HepG2 (cell line): ENCODE data around the gene NRBP1. TPM values are rescaled to one million over a fixed set of nuclear protein-coding genes. Genes with fewer than 3 reads are reported as not detected.

Source experiments
- ATAC-seq: fragments of 200-7000 bp; cut with Tn5 transposase; 3 replicates; pipeline ENCODE4 v1.9.1; 2020; ENCODE audit warnings: mild to moderate bottlenecking, moderate library complexity
- BruUV-seq: library from RNA; stranded (reverse); fragments of 400-500 nt; replicated peaks from 2 replicates; lab custom pipeline; 2021; lab: Mats Ljungman, UMichigan
- CTCF ChIA-PET: fragments of 300-600 bp; formaldehyde crosslinking; extraction: SDS; loops from one replicate; lab custom pipeline; 2021; ENCODE audit warnings: low total read pairs, inconsistent platforms, low intra/inter-chr PET ratio; lab: Yijun Ruan, JAX
- POLR2A ChIA-PET: fragments of 350-600 bp; sonication (Branson Sonifier 250); formaldehyde crosslinking; loops from one replicate; lab custom pipeline; 2020; ENCODE audit warnings: antibody characterized with exemption, inconsistent platforms; lab: Yijun Ruan, JAX
- DNase-seq: peaks from one replicate; pipeline ENCODE4 v3.0.0-alpha.2; 2015; ENCODE audit warnings: low spot score
- FAIRE-seq: peaks from 3 replicates; lab custom pipeline; 2011; peaks lifted over from hg19 to GRCh38; lab: Jason Lieb, UNC
- H2AFZ ChIP-seq: one replicate; pipeline ENCODE4 v1.6.1; 2011; ENCODE audit warnings: low read length, inconsistent platforms
- H3K27ac ChIP-seq: fragments of 300-600 bp; 3 replicates; pipeline ENCODE4 v1.8.0; 2011; ENCODE audit warnings: mixed run types, mild to moderate bottlenecking, mixed read lengths, low read length, inconsistent platforms; ENCODE audit not compliant: insufficient read depth; ENCODE audit errors: extremely low read length
- H3K27me3 ChIP-seq, 2 experiments: fragments of 200-600 bp in 1 of 2; 2 replicates in 1 of 2; 3 replicates in 1 of 2; pipeline versions ENCODE4 v1.6.0 to v1.8.0; 2011; ENCODE audit warnings: low read length in 2 of 2, mild to moderate bottlenecking in 2 of 2, moderate library complexity in 2 of 2, inconsistent platforms in 1 of 2; ENCODE audit not compliant: insufficient read depth in 2 of 2, control insufficient read depth in 1 of 2
- H3K36me3 ChIP-seq, 2 experiments: fragments of 200-600 bp in 1 of 2; replicated peaks in 1 of 2; 2 replicates in 1 of 2; 3 replicates in 1 of 2; pipeline versions ENCODE4 v1.5.1 to v1.8.0; 2011; ENCODE audit warnings: low read length in 2 of 2, inconsistent platforms in 1 of 2; ENCODE audit not compliant: insufficient read depth in 2 of 2, control insufficient read depth in 1 of 2
- H3K4me1 ChIP-seq: 2 replicates; pipeline ENCODE4 v1.5.1; 2012; ENCODE audit warnings: low read length, inconsistent platforms; ENCODE audit not compliant: insufficient read depth
- H3K4me2 ChIP-seq: 2 replicates; pipeline ENCODE4 v1.6.0; 2011; ENCODE audit warnings: low read depth, low read length, inconsistent platforms
- H3K4me3 ChIP-seq, 3 experiments: fragments of 200-600 bp in 1 of 3; sonication (generic), shearing (Covaris generic) in 1 of 3; replicated peaks in 1 of 3; 2 replicates each; pipeline ENCODE4 v1.5.1; 2011 to 2016; ENCODE audit warnings: low read length in 3 of 3, inconsistent platforms in 2 of 3, low read depth in 2 of 3, mild to moderate bottlenecking in 2 of 3, control low read depth in 1 of 3, mixed read lengths in 1 of 3; ENCODE audit not compliant: insufficient read depth in 1 of 3
- H3K79me2 ChIP-seq: one replicate; pipeline ENCODE4 v1.6.1; 2011; ENCODE audit warnings: low read length, inconsistent platforms; ENCODE audit not compliant: insufficient read depth
- H3K9ac ChIP-seq: 2 replicates; pipeline ENCODE4 v1.6.0; 2011; ENCODE audit warnings: mild to moderate bottlenecking, low read depth, low read length, inconsistent platforms; ENCODE audit not compliant: insufficient read depth
- H3K9me3 ChIP-seq: 2 replicates; pipeline ENCODE4 v1.5.1; 2012; ENCODE audit warnings: mild to moderate bottlenecking, low read length
- H4K20me1 ChIP-seq: 2 replicates; pipeline ENCODE4 v1.6.0; 2011; ENCODE audit warnings: inconsistent platforms, mild to moderate bottlenecking, low read length, moderate library complexity; ENCODE audit not compliant: insufficient read depth
- ASH2L ChIP-seq: fragments of 300-600, 200-600 bp; sonication (generic); IDR thresholded peaks from 2 replicates; pipeline ENCODE4 v1.7.0; 2017; ENCODE audit warnings: low read depth, mild to moderate bottlenecking, moderate library complexity, mixed read lengths, low read length; ENCODE audit not compliant: insufficient read length
- FOXA1 ChIP-seq, 2 experiments: fragments of 450-650 bp in 1 of 2; sonication (generic) in 1 of 2; formaldehyde crosslinking in 1 of 2; IDR thresholded peaks; 2 replicates each; pipeline versions ENCODE4 v1.4.0 to v1.6.1; 2016 to 2020; ENCODE audit warnings: missing genetic modification reagents in 1 of 2
- HOXA9 ChIP-seq: sonication (generic); formaldehyde crosslinking; IDR thresholded peaks from 2 replicates; pipeline ENCODE4 v1.8.1; 2022; ENCODE audit warnings: missing genetic modification reagents, mild to moderate bottlenecking, moderate library complexity, borderline replicate concordance
- ISL2 ChIP-seq: sonication (generic); formaldehyde crosslinking; IDR thresholded peaks from 2 replicates; pipeline ENCODE4 v1.5.0; 2020; ENCODE audit warnings: missing genetic modification reagents
- MBD4 ChIP-seq: IDR thresholded peaks from 2 replicates; pipeline ENCODE4 v1.6.1; 2012; ENCODE audit warnings: low read length, inconsistent platforms, borderline replicate concordance
- NAIF1 ChIP-seq: sonication (generic); formaldehyde crosslinking; IDR thresholded peaks from 2 replicates; pipeline ENCODE4 v1.5.0; 2020; ENCODE audit warnings: mild to moderate bottlenecking, missing genetic modification reagents, borderline replicate concordance
- NFKB2 ChIP-seq: sonication (generic); formaldehyde crosslinking; IDR thresholded peaks from 2 replicates; pipeline ENCODE4 v1.4.0; 2020; ENCODE audit warnings: missing genetic modification reagents, borderline replicate concordance
- POLR2AphosphoS5 ChIP-seq: IDR thresholded peaks from 2 replicates; pipeline ENCODE4 v1.6.1; 2012; ENCODE audit warnings: low read depth, low read length
- RBFOX2 ChIP-seq: fragments of 200-400 bp; formaldehyde crosslinking; IDR thresholded peaks from 2 replicates; pipeline ENCODE4 v1.6.1; 2017; ENCODE audit warnings: low read depth, mild to moderate bottlenecking, low read length
- RFX1 ChIP-seq: fragments of 450-650 bp; IDR thresholded peaks from 2 replicates; pipeline ENCODE4 v1.6.1; 2017
- SALL1 ChIP-seq: sonication (generic); formaldehyde crosslinking; IDR thresholded peaks from 2 replicates; pipeline ENCODE4 v1.8.0; 2022; ENCODE audit warnings: mild to moderate bottlenecking, missing genetic modification reagents
- SP2 ChIP-seq: sonication (generic); formaldehyde crosslinking; IDR thresholded peaks from 2 replicates; pipeline ENCODE4 v1.5.1; 2020; ENCODE audit warnings: mild to moderate bottlenecking, missing genetic modification reagents
- TFAP4 ChIP-seq: sonication (generic); IDR thresholded peaks from 2 replicates; pipeline ENCODE4 v1.6.1; 2016; ENCODE audit warnings: low read depth, borderline replicate concordance
- TGIF2 ChIP-seq: IDR thresholded peaks from 2 replicates; pipeline ENCODE4 v1.6.1; 2016; ENCODE audit warnings: control low read depth, missing compliant biosample characterization
- TRIM24 ChIP-seq: sonication (generic); formaldehyde crosslinking; IDR thresholded peaks from 2 replicates; pipeline ENCODE4 v1.8.0; 2022; ENCODE audit warnings: mild to moderate bottlenecking, missing genetic modification reagents
- YEATS2 ChIP-seq: sonication (generic); formaldehyde crosslinking; IDR thresholded peaks from 2 replicates; pipeline ENCODE4 v1.4.0; 2020; ENCODE audit warnings: missing genetic modification reagents, borderline replicate concordance
- ZBTB3 ChIP-seq: sonication (generic); formaldehyde crosslinking; IDR thresholded peaks from 2 replicates; pipeline ENCODE4 v1.4.0; 2020; ENCODE audit warnings: low read depth, mild to moderate bottlenecking, moderate library complexity, missing genetic modification reagents, borderline replicate concordance
- ZNF18 ChIP-seq: sonication (generic); formaldehyde crosslinking; IDR thresholded peaks from 2 replicates; pipeline ENCODE4 v1.8.0; 2022; ENCODE audit warnings: mild to moderate bottlenecking, missing genetic modification reagents; ENCODE audit not compliant: insufficient replicate concordance
- ZNF562 ChIP-seq: sonication (generic); formaldehyde crosslinking; IDR thresholded peaks from 2 replicates; pipeline ENCODE4 v1.8.0; 2022; ENCODE audit warnings: missing genetic modification reagents, borderline replicate concordance
- ZNF891 ChIP-seq: sonication (generic); formaldehyde crosslinking; IDR thresholded peaks from 2 replicates; pipeline ENCODE4 v1.5.0; 2020; ENCODE audit warnings: mild to moderate bottlenecking, missing genetic modification reagents
- ZSCAN21 ChIP-seq: sonication (generic); formaldehyde crosslinking; IDR thresholded peaks from 2 replicates; pipeline ENCODE4 v1.8.0; 2022; ENCODE audit warnings: mild to moderate bottlenecking, missing genetic modification reagents, moderate library complexity, borderline replicate concordance
- WGBS: methylation state at CpG from one replicate; pipeline ENCODE4 v1.1.6; 2017; ENCODE audit warnings: low lambda C conversion rate; 5-methylcytosine and 5-hydroxymethylcytosine counted together
- in situ Hi-C: cut with HindIII; loops from 2 replicates; pipeline ENCODE4 v1.10.0; 2017; ENCODE audit warnings: low pct_unique_long_range_greater_than_20kb; ENCODE audit not compliant: extremely low pct_ligation_motif_present
- intact Hi-C: fragments of 100-400 bp; cut with micrococcal nuclease; formaldehyde crosslinking; loops from one replicate; pipeline ENCODE4 v1.10.0; 2022; ENCODE audit not compliant: unreplicated experiment
- polyA plus RNA-seq, 8 experiments: library from polyadenylated mRNA; depleted of rRNA in 3 of 8; stranded (reverse) in 7 of 8; unstranded in 1 of 8; fragments of >200 nt; fragmentation: Illumina TruSeq in 4 of 8; extraction: Trizol in 4 of 8; gene quantifications; 2 replicates each; pipeline versions ENCODE4 v1.2.1 to v1.2.3, GENCODE V29; 2011 to 2016; ENCODE audit warnings: low read depth in 4 of 8, missing spikeins in 1 of 8, mixed read lengths in 1 of 8; ENCODE audit not compliant: insufficient read depth in 1 of 8
- total RNA-seq, 5 experiments: library from RNA; depleted of rRNA; stranded (reverse); fragments of >200 nt; fragmentation: Illumina TruSeq; extraction: Trizol; gene quantifications; 2 replicates each; pipeline ENCODE4 v1.2.3, GENCODE V29; 2016; ENCODE audit warnings: low read depth in 1 of 5

The NRBP1 gene
- total and polyA plus RNA-seq, 2 of the 13 experiments (the other 11 are each of a cell fraction or from before 2014, with no cell fraction given) = 165 to 240 TPM

- peak; percentile 19 for TF ChIP-seq ASH2L
- no peak for TF ChIP-seq RFX1
- TF ChIP-seq MBD4 = peak; percentile 45; the same call in 1 of the 2 replicates
- 0 out of 2 replicates have a peak, but pooled peaks have one; percentile 27 for TF ChIP-seq RBFOX2
- no peak for TF ChIP-seq FOXA1 (IDR thresholded peaks at IDR 0.05)
- 0 out of 2 replicates have a peak, but pooled peaks have one; percentile 18 for TF ChIP-seq FOXA1 (CRISPR knock-in tag; IDR thresholded peaks at IDR 0.05)
- 0 out of 2 replicates have a peak, but pooled peaks have one; percentile 3 for TF ChIP-seq TFAP4
- TF ChIP-seq YEATS2 (CRISPR knock-in tag) = peak; percentile 10; the same call in 1 of the 2 replicates
Observed at GRCh38 chr2:27379383-27379835, 49.0 kb upstream of the NRBP1 start (continued).

GRCh38 chr2:27379836-27380625, 48.4 kb upstream of the NRBP1 start:
- H2AFZ ChIP-seq = no peak overlapping the region
- H3K9me3 ChIP-seq = no peaks in the 10 kb centered on the region
- ATAC-seq = peak; percentile 59
- ChIA-PET POLR2A (interaction anchor here (1.1 to 5.1 kb wide), 9 partner anchors 10 to 87 kb away, joined by 3 to 38 read pairs (median 11); partner anchors contain the start of genes EIF2B4, GTF3C2, MPV17 and NRBP1), CTCF (no interaction called here)
- FAIRE-seq = peak; percentile 88
- TSS peak; percentile 33 for BruUV-seq
- intact Hi-C loops (loop anchor here (10.0 kb wide), 1 partner anchor 125 kb away; no protein-coding TSS in a partner anchor), in situ Hi-C loops (no loop called here)
- peak overlapping the region; percentile 90 for H3K4me2 ChIP-seq
- H3K27ac ChIP-seq = peak overlapping the region; percentile 85
- H3K9ac ChIP-seq = peak overlapping the region; percentile 75
- H4K20me1 ChIP-seq = peaks cover 3% of the 10 kb centered on the region; the same call in 1 of the 2 replicates
- peak overlapping the region; percentile 50 to 75 (median 63) for H3K4me3 ChIP-seq
- no peaks in the 10 kb centered on the region for H3K27me3 ChIP-seq
- peak; percentile 81 for DNase-seq
- H3K4me1 ChIP-seq = peaks cover 26% of the 10 kb centered on the region
- WGBS = 48% methylated on average over 35 of the region's 35 CpGs
- H3K79me2 ChIP-seq = peaks cover 3% of the 10 kb centered on the region
- H3K36me3 ChIP-seq = peaks cover 48 to 71% of the 10 kb centered on the region in 2 experiments
- no peak for TF ChIP-seq NFKB2 (CRISPR knock-in tag)
- TF ChIP-seq ZSCAN21 (CRISPR knock-in tag) = peak; percentile 38; the same call in 1 of the 2 replicates
- 0 out of 2 replicates have a peak, but pooled peaks have one; percentile 23 for TF ChIP-seq NAIF1
- TF ChIP-seq SP2 (CRISPR knock-in tag) = no peak
- no peak for TF ChIP-seq ZBTB3 (CRISPR knock-in tag)
- no peak for TF ChIP-seq TGIF2 (CRISPR knock-in tag)
- no peak for TF ChIP-seq HOXA9 (CRISPR knock-in tag)
- TF ChIP-seq ZNF891 = no peak; the same call in 1 of the 2 replicates
- no peak for TF ChIP-seq ISL2
- TF ChIP-seq TRIM24 (CRISPR knock-in tag) = no peak
- TF ChIP-seq POLR2AphosphoS5 = peak; percentile 42
- no peak for TF ChIP-seq SALL1 (CRISPR knock-in tag)
- TF ChIP-seq ZNF18 = no peak
- no peak for TF ChIP-seq ZNF562 (CRISPR knock-in tag)
